Right lobe of liver (tissue), 5 donors: ENCODE results near the gene IL12B. TPM values are rescaled to one million over a fixed set of nuclear protein-coding genes. Genes with fewer than 3 reads are reported as not detected.

ENCODE experiments used
- small RNA-seq, 2 experiments: library from RNA; depleted of rRNA; stranded (forward); fragments of <200 nt; gene quantifications; one replicate each; pipeline ENCODE3, GENCODE V24; 2016
- total RNA-seq, 6 experiments: library from RNA; depleted of rRNA in 2 of 6; stranded (reverse); fragments of >200 nt in 2 of 6; fragmentation: NEBNext Ultra II Directional in 3 of 6; extraction: Animal tissue kit (Norgen Biotek cat#: 25700) in 3 of 6; gene quantifications; one replicate each; pipeline versions ENCODE4 v1.1.0 to v1.2.4, GENCODE V29; 2016 to 2023
- donor health status: DM: no; HTN: no; CAD: no.
- donor health status: DM: no; HTN: no; CAD: no.
- donor health status: DM: no; HTN: yes; CAD: no.
- donor health status: DM: no; HTN: yes; CAD: no.

IL12B gene
- total RNA-seq, 6 experiments from 2014 or later = not detected

Small RNA genes lying within 50 kb of the gene (small RNA-seq; reads per million reads assigned to genes)
- 0 reads per million in 2 experiments for gene RNU4ATAC2P

Other genes with a start within 250 kb of the IL12B start
- under 1 TPM; 0.06 to 0.51 (median 0.26) TPM for gene EBF1, start 230.6 kb downstream of the IL12B start, total RNA-seq
- gene RNF145, start 120.9 kb downstream of the IL12B start, total RNA-seq = 10 to 100 TPM in 5 of 6 experiments, 1 to 10 TPM in 1; 7.2 to 20.9 (median 10.6) TPM
- gene UBLCP1, start 67.2 kb downstream of the IL12B start, total RNA-seq = 10 to 100 TPM in 1 of 6 experiments, 1 to 10 TPM in 5; 5.5 to 13.8 (median 8.1) TPM